Stimulated activated naive B cell treated with anti-CD40 and anti-IgM and Interleukin-4, amounts not matched to agents 10 μg/mL and 1 μg/mL and 100 μg/mL, for 72 hours (primary cell): Measurements from ENCODE around the gene C1orf216.

ENCODE experiments used
- ATAC-seq, 2 donors: fragments of 150-1000 bp; cut with Tn5 transposase; replicated peaks; 2 replicates each; pipeline ENCODE4 v1.10.0; 2021; ENCODE audit warnings: moderate library complexity in 1 of 2
- DNase-seq: peaks from one replicate; pipeline ENCODE4 v3.0.0; 2021
- H3K27ac Mint-ChIP-seq: one replicate; pipeline ENCODE4 v1.8.0; 2022; ENCODE audit warnings: mild to moderate bottlenecking, mixed read lengths
- H3K27me3 Mint-ChIP-seq, 2 donors: one replicate each; pipeline ENCODE4 v1.8.0; 2022; ENCODE audit warnings: mixed read lengths in 2 of 2
- H3K36me3 Mint-ChIP-seq, 2 donors: one replicate each; pipeline ENCODE4 v1.8.0; 2022; ENCODE audit warnings: mixed read lengths in 2 of 2, mild to moderate bottlenecking in 1 of 2
- H3K4me1 Mint-ChIP-seq, 2 donors: one replicate each; pipeline ENCODE4 v1.8.0; 2022; ENCODE audit warnings: mixed read lengths in 2 of 2, mild to moderate bottlenecking in 1 of 2
- H3K4me3 Mint-ChIP-seq, 2 donors: one replicate each; pipeline ENCODE4 v1.8.0; 2022; ENCODE audit warnings: mild to moderate bottlenecking in 2 of 2, mixed read lengths in 2 of 2, moderate library complexity in 1 of 2
- H3K9me3 Mint-ChIP-seq, 2 donors: one replicate each; pipeline ENCODE4 v1.8.0; 2022; ENCODE audit warnings: mixed read lengths in 2 of 2, mild to moderate bottlenecking in 1 of 2

Gene C1orf216

DNA sequence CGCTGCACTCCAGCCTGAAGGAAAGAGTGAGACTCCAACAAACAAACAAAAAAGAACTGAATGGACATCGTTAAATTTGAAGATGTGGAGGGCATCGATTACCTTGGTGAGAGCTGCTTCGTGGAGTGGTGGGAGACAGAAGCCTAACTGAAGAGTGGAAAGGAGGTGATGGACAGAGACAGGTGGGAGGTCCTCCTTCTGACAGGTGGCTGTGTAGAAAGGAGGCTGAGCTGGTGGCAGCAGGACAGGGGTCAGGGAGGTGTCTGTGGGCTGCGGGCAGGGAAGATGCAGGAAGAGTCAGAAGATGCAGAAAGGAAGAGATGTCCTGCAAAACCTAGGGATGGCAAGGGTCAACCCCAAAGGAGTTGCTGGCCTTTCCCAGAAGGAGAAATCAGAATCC is 30.5 kb downstream of the C1orf216 start:
- Mint-ChIP-seq H3K27ac (no peak overlapping the region), H3K4me1 (peaks cover under 1 to 2% of the 10 kb centered on the region in 2 donors), H3K36me3 (no peaks in the 10 kb centered on the region), H3K27me3 (peaks cover 23 to 30% of the 10 kb centered on the region in 2 donors), H3K9me3 (no peaks in the 10 kb centered on the region), H3K4me3 (no peak overlapping the region)
- ATAC-seq (no peak), DNase-seq (no peak)

DNA sequence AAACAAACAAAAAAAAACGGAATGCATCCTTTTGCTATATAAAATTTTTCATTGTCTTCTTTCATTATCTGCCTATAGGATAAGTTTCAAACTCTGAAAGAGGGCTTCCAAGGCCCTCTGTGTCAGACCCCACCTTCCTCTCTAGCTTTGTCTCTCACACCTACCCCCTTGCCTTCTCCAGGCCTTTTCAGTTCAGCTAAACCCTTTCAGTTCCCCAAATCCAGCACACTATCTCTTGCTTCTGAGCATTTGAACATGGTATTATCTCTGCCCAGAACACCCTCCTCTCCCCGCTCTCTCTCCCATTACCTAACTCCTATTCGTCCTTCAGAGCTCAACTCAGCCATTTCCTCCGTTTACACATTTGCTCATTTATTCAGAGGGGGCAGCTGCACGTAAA is 35.7 kb downstream of the C1orf216 start:
- Mint-ChIP-seq H3K9me3 (no peaks in the 10 kb centered on the region), H3K4me3 (no peak overlapping the region), H3K4me1 (peaks cover 3 to 6% of the 10 kb centered on the region in 2 donors), H3K27me3 (peaks cover 16 to 26% of the 10 kb centered on the region in 2 donors), H3K36me3 (no peaks in the 10 kb centered on the region), H3K27ac (no peak overlapping the region)
- ATAC-seq, result peak; percentile 81 to 86
- DNase-seq, result no peak

DNA sequence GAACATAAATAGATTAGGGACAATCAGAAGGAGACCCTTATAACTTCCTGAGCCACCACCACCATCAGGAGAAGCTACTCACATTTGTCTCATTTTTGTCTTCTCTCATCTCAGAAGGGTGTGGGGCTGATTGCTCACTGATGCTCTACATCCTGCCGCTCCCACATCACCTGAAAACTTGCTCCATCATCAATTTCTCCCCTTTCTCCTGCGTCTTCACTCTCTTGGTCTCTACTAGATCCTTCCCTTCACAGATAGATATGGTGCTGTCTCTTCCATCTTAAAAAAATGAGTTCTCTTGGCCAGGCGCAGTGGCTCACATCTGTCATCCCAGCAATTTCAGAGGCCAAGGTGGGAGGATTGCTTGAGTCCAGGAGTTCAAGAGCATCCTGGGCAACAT is 38.4 kb downstream of the C1orf216 start:
- no peak for ATAC-seq

DNA sequence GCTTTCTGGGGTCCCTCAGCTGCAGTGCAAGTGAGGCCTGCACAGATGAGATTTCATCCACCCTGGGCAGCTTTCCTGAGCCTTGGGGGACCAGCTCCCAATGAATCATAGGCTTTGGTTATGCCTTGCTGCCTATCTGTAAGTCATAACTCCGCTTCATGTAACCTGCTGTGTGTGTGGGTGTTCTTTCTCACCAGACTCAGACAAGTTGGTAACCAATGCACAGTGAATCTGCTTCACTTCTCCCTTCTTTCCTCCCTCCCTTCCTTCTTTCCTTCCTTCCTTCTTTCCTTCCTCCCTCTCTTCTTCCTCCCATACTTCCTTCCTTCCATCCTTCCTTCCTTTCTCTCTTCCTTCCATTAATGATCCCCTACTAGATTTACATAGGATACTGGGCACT is 42.9 kb downstream of the C1orf216 start:
- no peak for DNase-seq
- Mint-ChIP-seq H3K27me3 (peaks cover 33 to 36% of the 10 kb centered on the region in 2 donors), H3K36me3 (no peaks in the 10 kb centered on the region), H3K4me1 (no peaks in the 10 kb centered on the region), H3K27ac (no peak overlapping the region), H3K9me3 (no peaks in the 10 kb centered on the region), H3K4me3 (no peak overlapping the region)
- no peak for ATAC-seq

More for the DNA sequence above, 38.4 kb downstream of the C1orf216 start:
- no peak overlapping the region for H3K4me3 Mint-ChIP-seq
- DNase-seq, result no peak
- peaks cover 19 to 20% of the 10 kb centered on the region in 2 donors for H3K27me3 Mint-ChIP-seq
- peaks cover 3 to 6% of the 10 kb centered on the region in 2 donors for H3K4me1 Mint-ChIP-seq
- no peaks in the 10 kb centered on the region for H3K36me3 Mint-ChIP-seq
- H3K27ac Mint-ChIP-seq, result no peak overlapping the region
- no peaks in the 10 kb centered on the region for H3K9me3 Mint-ChIP-seq

DNA sequence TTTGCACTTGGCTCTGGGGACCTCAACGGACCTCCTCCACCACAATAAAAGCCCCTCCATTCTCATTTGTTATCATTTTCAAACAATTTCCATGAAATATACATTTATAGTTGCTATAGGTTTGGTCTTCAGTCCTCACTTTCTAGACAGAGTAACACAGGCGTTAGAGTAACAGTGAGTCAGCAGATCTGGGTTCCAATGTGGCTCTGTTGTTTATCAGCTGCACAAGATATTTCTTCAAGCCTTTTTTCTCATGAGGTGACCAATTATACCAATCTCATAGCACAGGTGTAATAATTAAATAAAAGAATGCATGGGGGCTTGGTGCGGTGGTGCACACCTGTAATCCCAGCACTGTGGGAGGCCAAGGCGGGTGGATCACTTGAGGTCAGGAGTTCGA is 44.6 kb downstream of the C1orf216 start:
- Mint-ChIP-seq H3K4me1 (no peaks in the 10 kb centered on the region), H3K4me3 (no peak overlapping the region), H3K36me3 (no peaks in the 10 kb centered on the region), H3K9me3 (no peaks in the 10 kb centered on the region), H3K27ac (no peak overlapping the region), H3K27me3 (peaks cover 33 to 43% of the 10 kb centered on the region in 2 donors)
- DNase-seq (no peak), ATAC-seq (no peak)

DNA sequence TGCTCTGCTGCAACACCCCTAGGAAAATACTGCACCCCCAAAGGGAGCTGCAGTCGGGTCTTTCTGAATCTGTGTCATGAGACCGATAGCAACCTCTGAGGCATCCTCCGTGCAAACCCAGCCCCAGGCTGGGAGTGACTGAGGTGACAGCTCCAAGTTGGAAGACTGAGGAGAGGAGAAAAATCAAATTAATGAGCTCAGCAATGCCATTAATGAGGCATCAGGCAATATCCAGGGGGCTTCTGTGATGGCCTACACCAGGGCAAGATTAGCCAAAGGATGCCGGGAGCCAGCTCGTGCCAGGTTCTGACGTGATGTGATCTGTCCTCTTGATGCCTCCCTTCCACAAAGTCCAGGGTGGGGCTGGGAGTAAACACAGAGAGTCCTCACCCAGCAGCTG is 46.6 kb downstream of the C1orf216 start:
- Mint-ChIP-seq H3K36me3 (no peaks in the 10 kb centered on the region), H3K27ac (no peak overlapping the region), H3K27me3 (peaks cover 33 to 42% of the 10 kb centered on the region in 2 donors), H3K4me3 (no peak overlapping the region), H3K4me1 (no peaks in the 10 kb centered on the region), H3K9me3 (no peaks in the 10 kb centered on the region)
- no peak for DNase-seq
- no peak for ATAC-seq

DNA sequence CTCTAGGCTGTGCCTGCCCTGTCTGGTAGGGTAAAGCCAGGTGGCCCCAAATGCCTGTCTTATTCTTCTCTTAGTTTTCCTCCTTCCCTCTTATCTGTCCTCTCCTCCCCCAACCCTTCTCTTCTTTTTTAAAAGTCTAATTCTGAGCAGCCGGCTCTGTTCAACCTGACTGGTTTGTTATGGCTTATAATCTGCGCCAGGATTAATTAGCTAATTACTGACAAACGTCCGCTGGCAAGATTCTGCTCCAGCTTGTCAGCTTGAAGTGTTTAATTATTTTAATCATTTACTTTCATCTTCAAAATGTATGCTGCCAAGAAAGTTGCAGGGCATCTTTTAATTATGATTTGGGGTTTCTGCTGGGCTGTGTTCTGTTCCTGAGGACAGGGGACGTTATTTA is 50.2 kb downstream of the C1orf216 start:
- H3K4me3 Mint-ChIP-seq, result no peak overlapping the region
- H3K4me1 Mint-ChIP-seq, result no peaks in the 10 kb centered on the region
- no peak for ATAC-seq

DNA sequence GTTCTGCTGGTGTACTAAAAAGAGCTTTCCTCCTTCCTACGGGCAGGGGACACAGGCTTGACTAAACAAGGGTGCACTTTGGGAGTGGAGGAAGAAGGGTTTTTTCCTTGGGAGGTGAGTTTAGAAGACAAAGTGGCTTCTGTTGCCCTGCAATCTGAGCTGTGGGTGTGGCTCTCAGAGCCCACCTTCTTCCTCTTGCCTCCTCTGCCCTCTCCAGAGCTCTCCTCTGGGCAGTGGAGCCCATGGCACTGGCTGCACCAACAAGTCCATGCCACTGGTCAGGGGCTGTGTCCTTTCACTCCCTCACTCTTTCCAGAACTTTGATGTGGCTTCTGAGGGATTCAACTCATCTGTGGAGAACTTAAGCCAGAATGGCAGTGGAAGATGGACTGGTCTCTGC is 51.8 kb downstream of the C1orf216 start:
- no peaks in the 10 kb centered on the region for H3K36me3 Mint-ChIP-seq
- H3K4me1 Mint-ChIP-seq, result no peaks in the 10 kb centered on the region
- no peak overlapping the region for H3K4me3 Mint-ChIP-seq
- DNase-seq (no peak), ATAC-seq (no peak)
- H3K9me3 Mint-ChIP-seq, result no peaks in the 10 kb centered on the region
- peaks cover 34 to 46% of the 10 kb centered on the region in 2 donors for H3K27me3 Mint-ChIP-seq
- H3K27ac Mint-ChIP-seq, result no peak overlapping the region

More for the DNA sequence above, 50.2 kb downstream of the C1orf216 start:
- Mint-ChIP-seq H3K9me3 (no peaks in the 10 kb centered on the region), H3K36me3 (no peaks in the 10 kb centered on the region), H3K27ac (no peak overlapping the region), H3K27me3 (peaks cover 36 to 58% of the 10 kb centered on the region in 2 donors)
- DNase-seq, result no peak

DNA sequence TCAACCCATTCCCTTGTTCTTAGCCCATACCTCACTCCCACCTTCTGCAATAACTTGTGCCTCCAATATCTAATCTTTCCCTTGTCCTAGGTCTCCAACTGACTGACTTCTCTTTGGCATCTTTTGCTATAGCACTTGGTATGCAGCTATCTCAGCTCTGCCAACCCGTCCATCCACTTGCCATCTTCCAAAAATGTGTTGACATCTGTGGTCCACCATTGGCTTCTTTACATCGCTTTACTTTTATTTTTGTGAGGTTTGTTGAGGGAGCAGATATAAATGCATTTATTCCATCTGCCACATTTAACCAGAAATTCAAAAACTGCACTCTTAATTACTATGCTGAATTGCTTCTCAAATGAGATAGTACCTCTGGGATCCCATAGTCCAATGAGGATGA is 52.5 kb downstream of the C1orf216 start:
- Mint-ChIP-seq H3K4me1 (no peaks in the 10 kb centered on the region), H3K4me3 (no peak overlapping the region), H3K9me3 (no peaks in the 10 kb centered on the region), H3K27me3 (peaks cover 27 to 39% of the 10 kb centered on the region in 2 donors), H3K27ac (no peak overlapping the region), H3K36me3 (no peaks in the 10 kb centered on the region)
- no peak for ATAC-seq
- no peak for DNase-seq
